ENCODE data around the gene SSBP3. TPM values are rescaled to one million over a fixed set of nuclear protein-coding genes. Genes with fewer than 3 reads are reported as not detected.

The SSBP3 gene
- total RNA-seq, 1 donor from 2014 or later = 161 TPM

DNA sequence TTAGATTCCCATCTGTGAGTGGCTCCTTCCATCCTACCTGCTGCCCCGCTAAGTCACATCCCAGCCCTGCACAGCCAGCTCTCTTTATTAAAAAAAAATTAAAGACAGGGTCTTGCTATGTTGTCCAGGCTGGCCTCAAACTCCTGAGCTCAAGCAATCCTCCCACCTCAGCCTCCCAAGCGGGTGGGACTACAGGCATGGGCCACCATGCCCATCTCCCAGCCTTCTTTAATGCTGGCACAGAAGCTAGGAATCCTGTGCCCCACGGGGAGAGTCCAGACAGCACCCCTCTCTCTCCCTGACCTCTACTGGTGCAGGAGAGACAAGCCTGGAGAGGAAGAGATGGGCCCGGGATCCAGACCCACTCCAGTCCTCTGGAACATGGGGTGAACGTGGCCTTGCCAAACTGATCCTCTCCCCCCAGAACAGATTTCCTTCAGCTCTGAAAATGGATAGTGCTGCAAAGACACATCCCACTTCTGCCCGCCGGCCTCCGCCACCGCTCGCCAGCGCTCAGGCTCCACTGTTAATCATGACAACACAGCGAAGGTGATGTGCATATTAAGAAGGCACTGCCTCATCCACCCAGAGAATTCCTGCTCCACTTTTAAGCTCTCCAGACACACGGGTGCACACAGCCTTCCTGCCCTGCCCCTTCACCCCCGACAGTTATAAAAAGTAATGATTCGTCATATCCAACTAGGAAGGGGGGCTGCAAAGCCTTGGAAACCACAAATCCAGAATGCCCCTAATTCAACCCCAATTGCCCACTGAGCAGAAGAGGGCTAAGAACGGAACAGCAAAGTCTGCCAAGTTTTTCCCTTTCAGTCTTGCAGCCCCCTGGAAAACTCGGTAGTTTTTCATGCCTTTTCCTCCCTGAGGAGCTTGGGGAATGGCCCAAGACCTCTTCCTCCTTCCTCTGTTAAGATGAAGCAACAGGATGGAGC lies 138.1 kb downstream of the SSBP3 start:
- peak overlapping the region; percentile 56 for H3K27ac Mint-ChIP-seq
- no peak overlapping the region for H3K4me3 Mint-ChIP-seq (ENCODE audit: low read depth)
- DNase-seq (ENCODE audit: low spot score, unreplicated experiment) = no peak
- peaks cover 2% of the 10 kb centered on the region for H3K36me3 Mint-ChIP-seq (ENCODE audit: insufficient read depth)
- no peaks in the 10 kb centered on the region for H3K27me3 Mint-ChIP-seq
- no peaks in the 10 kb centered on the region for H3K9me3 Mint-ChIP-seq (ENCODE audit: low read depth)
- peaks cover 6% of the 10 kb centered on the region for H3K4me1 Mint-ChIP-seq (ENCODE audit: low read depth)
- TF ChIP-seq, protein P1, sequence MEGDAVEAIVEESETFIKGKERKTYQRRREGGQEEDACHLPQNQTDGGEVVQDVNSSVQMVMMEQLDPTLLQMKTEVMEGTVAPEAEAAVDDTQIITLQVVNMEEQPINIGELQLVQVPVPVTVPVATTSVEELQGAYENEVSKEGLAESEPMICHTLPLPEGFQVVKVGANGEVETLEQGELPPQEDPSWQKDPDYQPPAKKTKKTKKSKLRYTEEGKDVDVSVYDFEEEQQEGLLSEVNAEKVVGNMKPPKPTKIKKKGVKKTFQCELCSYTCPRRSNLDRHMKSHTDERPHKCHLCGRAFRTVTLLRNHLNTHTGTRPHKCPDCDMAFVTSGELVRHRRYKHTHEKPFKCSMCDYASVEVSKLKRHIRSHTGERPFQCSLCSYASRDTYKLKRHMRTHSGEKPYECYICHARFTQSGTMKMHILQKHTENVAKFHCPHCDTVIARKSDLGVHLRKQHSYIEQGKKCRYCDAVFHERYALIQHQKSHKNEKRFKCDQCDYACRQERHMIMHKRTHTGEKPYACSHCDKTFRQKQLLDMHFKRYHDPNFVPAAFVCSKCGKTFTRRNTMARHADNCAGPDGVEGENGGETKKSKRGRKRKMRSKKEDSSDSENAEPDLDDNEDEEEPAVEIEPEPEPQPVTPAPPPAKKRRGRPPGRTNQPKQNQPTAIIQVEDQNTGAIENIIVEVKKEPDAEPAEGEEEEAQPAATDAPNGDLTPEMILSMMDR (IDR thresholded peaks at IDR 0.05; ENCODE audit: unreplicated experiment) = no peak

GRCh38 chr1:54266908-54267307 lies 139.3 kb downstream of the SSBP3 start:
- Mint-ChIP-seq H3K36me3 (ENCODE audit: insufficient read depth) (peaks cover 2% of the 10 kb centered on the region), H3K9me3 (ENCODE audit: low read depth) (no peaks in the 10 kb centered on the region), H3K4me3 (ENCODE audit: low read depth) (no peak overlapping the region), H3K4me1 (ENCODE audit: low read depth) (peaks cover 1% of the 10 kb centered on the region), H3K27me3 (no peaks in the 10 kb centered on the region), H3K27ac (no peak overlapping the region)
- TF ChIP-seq, protein P1 (IDR thresholded peaks at IDR 0.05; ENCODE audit: unreplicated experiment) = no peak
- DNase-seq (ENCODE audit: low spot score, unreplicated experiment) = no peak

DNA sequence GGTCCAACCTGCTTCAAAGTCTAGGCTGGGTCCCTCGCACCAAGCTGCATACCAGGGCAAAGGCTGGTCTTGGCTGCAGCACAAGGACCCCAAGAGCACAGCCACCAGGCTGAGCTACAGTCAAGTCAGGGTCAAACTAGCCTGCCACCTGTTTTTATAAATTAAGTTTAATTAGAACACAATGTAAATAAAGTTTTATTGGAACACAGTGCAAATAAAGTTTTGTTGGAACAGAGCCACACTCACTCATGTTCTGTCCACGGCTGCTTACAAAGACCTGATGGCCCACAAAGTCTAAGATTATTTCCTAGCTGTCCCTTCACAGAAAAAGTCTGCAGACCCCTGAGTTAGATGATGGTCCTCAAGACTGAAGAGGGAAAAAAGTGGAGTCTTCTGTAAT lies 140.0 kb downstream of the SSBP3 start:
- no peaks in the 10 kb centered on the region for H3K9me3 Mint-ChIP-seq (ENCODE audit: low read depth)
- peaks cover 1% of the 10 kb centered on the region for H3K4me1 Mint-ChIP-seq (ENCODE audit: low read depth)
- H3K27ac Mint-ChIP-seq = no peak overlapping the region
- H3K4me3 Mint-ChIP-seq (ENCODE audit: low read depth) = no peak overlapping the region
- TF ChIP-seq, protein P1 (IDR thresholded peaks at IDR 0.05; ENCODE audit: unreplicated experiment) = no peak
- peaks cover 2% of the 10 kb centered on the region for H3K36me3 Mint-ChIP-seq (ENCODE audit: insufficient read depth)
- no peaks in the 10 kb centered on the region for H3K27me3 Mint-ChIP-seq
- DNase-seq (ENCODE audit: low spot score, unreplicated experiment) = no peak

DNA sequence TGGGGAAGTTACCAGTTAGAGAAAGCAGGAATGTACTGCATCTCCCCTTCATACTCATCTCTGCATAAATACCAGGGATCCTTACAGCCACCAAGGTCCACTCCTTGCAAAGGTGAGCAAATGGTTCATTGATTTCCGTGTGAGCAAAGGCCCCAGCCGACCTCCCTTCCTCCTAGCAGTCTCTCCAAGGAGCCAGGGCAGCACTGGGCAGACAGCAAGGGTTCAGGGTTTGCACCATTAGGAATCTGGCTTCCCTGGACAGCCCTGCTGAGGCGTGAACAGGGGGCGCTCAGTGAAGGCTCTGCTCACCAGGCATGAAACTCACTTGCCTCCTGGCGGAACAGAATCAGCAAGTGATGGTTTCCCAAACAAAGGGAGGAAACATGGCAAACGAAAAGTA lies 140.5 kb downstream of the SSBP3 start:
- peaks cover 1% of the 10 kb centered on the region for H3K4me1 Mint-ChIP-seq (ENCODE audit: low read depth)

DNA sequence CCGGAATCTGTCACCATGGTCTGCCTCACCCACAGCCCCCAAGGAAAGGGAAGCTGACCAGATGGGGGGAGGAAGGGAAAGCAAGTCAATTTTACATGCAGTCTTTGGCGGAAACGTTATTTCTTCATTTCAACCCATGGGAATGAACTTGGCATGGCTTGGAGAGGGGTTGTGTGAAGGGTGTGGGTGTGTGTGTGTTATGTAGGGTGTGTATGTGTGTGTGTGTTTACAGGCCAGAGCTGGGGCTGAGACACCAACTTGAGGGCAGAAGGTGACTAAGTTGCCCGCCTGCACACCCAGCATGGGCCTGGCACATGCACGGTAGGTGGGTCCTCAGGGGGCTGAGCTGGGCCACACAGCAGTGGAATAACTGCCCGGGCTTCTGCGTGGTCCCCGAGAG lies 141.1 kb downstream of the SSBP3 start:
- no peak overlapping the region for H3K4me3 Mint-ChIP-seq (ENCODE audit: low read depth)
- peaks cover 2% of the 10 kb centered on the region for H3K36me3 Mint-ChIP-seq (ENCODE audit: insufficient read depth)
- H3K9me3 Mint-ChIP-seq (ENCODE audit: low read depth) = no peaks in the 10 kb centered on the region
- no peak overlapping the region for H3K27ac Mint-ChIP-seq
- DNase-seq (ENCODE audit: low spot score, unreplicated experiment) = no peak
- H3K4me1 Mint-ChIP-seq (ENCODE audit: low read depth) = peaks cover 1% of the 10 kb centered on the region
- TF ChIP-seq, protein P1 (IDR thresholded peaks at IDR 0.05; ENCODE audit: unreplicated experiment) = no peak
- no peaks in the 10 kb centered on the region for H3K27me3 Mint-ChIP-seq

More for the DNA sequence above, 140.5 kb downstream of the SSBP3 start:
- H3K27ac Mint-ChIP-seq = no peak overlapping the region
- no peaks in the 10 kb centered on the region for H3K9me3 Mint-ChIP-seq (ENCODE audit: low read depth)
- no peaks in the 10 kb centered on the region for H3K27me3 Mint-ChIP-seq
- DNase-seq (ENCODE audit: low spot score, unreplicated experiment) = no peak
- H3K36me3 Mint-ChIP-seq (ENCODE audit: insufficient read depth) = peaks cover 2% of the 10 kb centered on the region
- TF ChIP-seq, protein P1 (IDR thresholded peaks at IDR 0.05; ENCODE audit: unreplicated experiment) = no peak
- no peak overlapping the region for H3K4me3 Mint-ChIP-seq (ENCODE audit: low read depth)
